HCT116 (cell line): Measurements from ENCODE around the gene MTRF1L. TPM values are rescaled to one million over a fixed set of nuclear protein-coding genes. Genes with fewer than 3 reads are reported as not detected.

ENCODE experiments used
- ATAC-seq: fragments of 200-7000 bp; cut with Tn5 transposase; 2 replicates; pipeline ENCODE4 v1.9.1; 2020; ENCODE audit warnings: mild to moderate bottlenecking, moderate library complexity
- Bru-seq: library from RNA; stranded (reverse); fragments of 400-500 nt; gene quantifications from one replicate; lab custom pipeline; 2021; lab: Mats Ljungman, UMichigan
- BruChase-seq, 2 experiments: library from RNA; stranded (reverse); fragments of 400-500 nt; gene quantifications; one replicate each; lab custom pipeline; 2021; lab: Mats Ljungman, UMichigan
- BruUV-seq: library from RNA; stranded (reverse); fragments of 400-500 nt; replicated peaks from 2 replicates; lab custom pipeline; 2021; lab: Mats Ljungman, UMichigan
- CTCF ChIA-PET: fragments of 300-600 bp; sonication (Branson Sonifier 250); formaldehyde crosslinking; loops from one replicate; lab custom pipeline; 2021; ENCODE audit warnings: antibody characterized with exemption; lab: Charles Lee
- POLR2A ChIA-PET: fragments of 300-600, 350-600 bp; sonication (Branson Sonifier 250); formaldehyde crosslinking; loops from one replicate; lab custom pipeline; 2021; ENCODE audit warnings: antibody characterized with exemption; lab: Charles Lee
- RAD21 ChIA-PET, 2 experiments: fragments of 300-600 bp; sonication (Branson Sonifier 250); formaldehyde crosslinking; loops; one replicate each; lab custom pipeline; 2023; ENCODE audit warnings: low total read pairs in 2 of 2; ENCODE audit not compliant: uncharacterized antibody in 2 of 2, unreplicated experiment in 2 of 2, low non-redundant PET in 1 of 2; lab: Charles Lee
- DNase-seq: peaks from one replicate; pipeline ENCODE4 v3.0.0-alpha.2; 2010; ENCODE audit warnings: low read depth, low spot score
- H2AFZ ChIP-seq: fragments of 200-600 bp; shearing (Covaris generic), sonication (generic); 2 replicates; pipeline ENCODE4 v1.6.1; 2017; ENCODE audit warnings: low read depth, mixed run types, mixed read lengths, antibody characterized with exemption, low read length; ENCODE audit not compliant: poor library complexity, severe bottlenecking
- H3K27ac ChIP-seq: 2 replicates; pipeline ENCODE4 v1.5.1; 2012; ENCODE audit warnings: low read depth, low read length
- H3K27me3 ChIP-seq: fragments of 200-600 bp; sonication (generic); 2 replicates; pipeline ENCODE4 v1.6.1; 2016; ENCODE audit warnings: mixed run types, low read length, mixed read lengths; ENCODE audit not compliant: insufficient read depth
- H3K36me3 ChIP-seq, 2 experiments: fragments of 200-500 bp in 1 of 2; fragments of 200-600 bp in 1 of 2; sonication (Bioruptor generic) in 1 of 2; sonication (generic) in 1 of 2; 2 replicates each; pipeline versions ENCODE4 v1.5.1 to v1.6.1; 2014 to 2016; ENCODE audit warnings: low read length in 2 of 2, inconsistent platforms in 1 of 2, mixed read lengths in 1 of 2, mixed run types in 1 of 2; ENCODE audit not compliant: insufficient read depth in 2 of 2, control insufficient read depth in 1 of 2
- H3K4me1 ChIP-seq, 2 experiments: fragments of 200-600 bp in 1 of 2; sonication (generic) in 1 of 2; 2 replicates each; pipeline versions ENCODE4 v1.5.1 to v1.6.1; 2012 to 2017; ENCODE audit warnings: low read length in 2 of 2, inconsistent platforms in 1 of 2, mild to moderate bottlenecking in 1 of 2, mixed read lengths in 1 of 2, mixed run types in 1 of 2, moderate library complexity in 1 of 2; ENCODE audit not compliant: insufficient read depth in 2 of 2, control insufficient read depth in 1 of 2
- H3K4me2 ChIP-seq: fragments of 200-600 bp; sonication (generic); 2 replicates; pipeline ENCODE4 v1.6.1; 2017; ENCODE audit warnings: mixed run types, low read length, mixed read lengths
- H3K4me3 ChIP-seq, 2 experiments: fragments of 200-600 bp in 1 of 2; sonication (generic) in 1 of 2; replicated peaks in 1 of 2; 2 replicates each; pipeline ENCODE4 v1.5.1; 2011 to 2016; ENCODE audit warnings: low read length in 2 of 2, control low read depth in 1 of 2, low read depth in 1 of 2, mild to moderate bottlenecking in 1 of 2, mixed read lengths in 1 of 2, mixed run types in 1 of 2
- H3K79me2 ChIP-seq: fragments of 200-600 bp; sonication (generic); 2 replicates; pipeline ENCODE4 v1.6.1; 2017; ENCODE audit warnings: mild to moderate bottlenecking, mixed run types, low read length, moderate library complexity, mixed read lengths; ENCODE audit not compliant: insufficient read depth
- H3K9ac ChIP-seq: fragments of 200-600 bp; sonication (generic); 2 replicates; pipeline ENCODE4 v1.6.1; 2016; ENCODE audit warnings: low read length, mixed read lengths
- H3K9me2 ChIP-seq: fragments of 200-600 bp; sonication (generic), shearing (Covaris generic); 2 replicates; pipeline ENCODE4 v1.6.1; 2017; ENCODE audit warnings: mixed run types, mild to moderate bottlenecking, moderate library complexity; ENCODE audit not compliant: insufficient read depth
- H3K9me3 ChIP-seq, 2 experiments: fragments of 200-500 bp in 1 of 2; fragments of 200-600 bp in 1 of 2; sonication (Bioruptor generic) in 1 of 2; sonication (generic) in 1 of 2; 2 replicates each; pipeline ENCODE4 v1.6.1; 2014 to 2017; ENCODE audit warnings: low read length in 2 of 2, mixed read lengths in 2 of 2, inconsistent platforms in 1 of 2, low read depth in 1 of 2, mild to moderate bottlenecking in 1 of 2, mixed run types in 1 of 2, moderate library complexity in 1 of 2; ENCODE audit not compliant: control insufficient read depth in 1 of 2, insufficient read depth in 1 of 2
- H4K20me1 ChIP-seq: fragments of 200-600 bp; sonication (generic), shearing (Covaris generic); 2 replicates; pipeline ENCODE4 v1.6.1; 2017; ENCODE audit warnings: mixed run types, mild to moderate bottlenecking, moderate library complexity; ENCODE audit not compliant: insufficient read depth
- CBX3 ChIP-seq: IDR thresholded peaks from 2 replicates; pipeline ENCODE4 v1.6.1; 2012; ENCODE audit warnings: low read depth
- EZH2 ChIP-seq: fragments of 200-600 bp; sonication (generic); IDR thresholded peaks from 2 replicates; pipeline ENCODE4 v1.6.1; 2017; ENCODE audit warnings: antibody characterized with exemption, mixed run types
- FOSL1 ChIP-seq: IDR thresholded peaks from 2 replicates; pipeline ENCODE4 v1.6.1; 2012; ENCODE audit warnings: low read depth
- JUND ChIP-seq: IDR thresholded peaks from 2 replicates; pipeline ENCODE4 v1.6.1; 2012
- POLR2A ChIP-seq: IDR thresholded peaks from 2 replicates; pipeline ENCODE4 v1.7.0; 2011; ENCODE audit warnings: borderline replicate concordance; ENCODE audit not compliant: insufficient read depth, insufficient read length; ENCODE audit errors: extremely low read depth
- POLR2AphosphoS5 ChIP-seq: IDR thresholded peaks from 2 replicates; pipeline ENCODE4 v1.6.1; 2011; ENCODE audit warnings: mild to moderate bottlenecking, low read depth, low read length, moderate library complexity
- RAD21 ChIP-seq: IDR thresholded peaks from 2 replicates; pipeline ENCODE4 v1.6.1; 2012; ENCODE audit warnings: low read depth, mild to moderate bottlenecking
- SP1 ChIP-seq: IDR thresholded peaks from 2 replicates; pipeline ENCODE4 v1.6.1; 2012; ENCODE audit warnings: low read depth
- TCF7L2 ChIP-seq: IDR thresholded peaks from 2 replicates; pipeline ENCODE4 v1.7.0; 2011; ENCODE audit warnings: borderline replicate concordance, inconsistent platforms; ENCODE audit not compliant: insufficient read depth, insufficient read length; ENCODE audit errors: extremely low read depth
- ZNF274 ChIP-seq: fragments of 200-500 bp; sonication (Bioruptor generic); IDR thresholded peaks from 2 replicates; pipeline ENCODE4 v1.6.1; 2014; ENCODE audit warnings: mild to moderate bottlenecking, low read depth, low read length, inconsistent platforms
- intact Hi-C: fragments of 100-400 bp; cut with micrococcal nuclease; formaldehyde crosslinking; loops from 2 replicates; pipeline ENCODE4 v1.10.0; 2022
- long read RNA-seq: library from polyadenylated mRNA; unstranded; transcript quantifications from one replicate; pipeline ENCODE4 v2.0.0, GENCODE V29; 2021; ENCODE audit not compliant: unreplicated experiment
- polyA plus RNA-seq: library from polyadenylated mRNA; unstranded; fragments of >200 nt; gene quantifications from 2 replicates; pipeline ENCODE4 v1.2.1, GENCODE V29; 2012; ENCODE audit warnings: missing spikeins
- total RNA-seq: library from RNA; stranded (reverse); gene quantifications from one replicate; pipeline ENCODE4 v1.2.1, GENCODE V29; 2021; ENCODE audit not compliant: unreplicated experiment
- TF ChIP-seq, protein P1 (sequence below): IDR thresholded peaks from 2 replicates; pipeline ENCODE4 v1.6.1; 2012; ENCODE audit warnings: low read depth
- TF ChIP-seq, protein P2 (sequence below): IDR thresholded peaks from 2 replicates; pipeline ENCODE4 v1.6.1; 2011; ENCODE audit warnings: mild to moderate bottlenecking, low read length, moderate library complexity; ENCODE audit not compliant: insufficient replicate concordance; ENCODE audit errors: extremely low read depth
- TF ChIP-seq, protein P3 (sequence below): IDR thresholded peaks from 2 replicates; pipeline ENCODE4 v1.6.1; 2012

Gene MTRF1L, protein sequence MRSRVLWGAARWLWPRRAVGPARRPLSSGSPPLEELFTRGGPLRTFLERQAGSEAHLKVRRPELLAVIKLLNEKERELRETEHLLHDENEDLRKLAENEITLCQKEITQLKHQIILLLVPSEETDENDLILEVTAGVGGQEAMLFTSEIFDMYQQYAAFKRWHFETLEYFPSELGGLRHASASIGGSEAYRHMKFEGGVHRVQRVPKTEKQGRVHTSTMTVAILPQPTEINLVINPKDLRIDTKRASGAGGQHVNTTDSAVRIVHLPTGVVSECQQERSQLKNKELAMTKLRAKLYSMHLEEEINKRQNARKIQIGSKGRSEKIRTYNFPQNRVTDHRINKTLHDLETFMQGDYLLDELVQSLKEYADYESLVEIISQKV
- total RNA-seq (26.2 TPM), Bru-seq, nascent RNA (percentile 93 among the genes with signal in this experiment), BruChase-seq, experiment 1, labeled RNA remaining after a 6-hour chase (percentile 82 among the genes with signal in this experiment), BruChase-seq, experiment 2, labeled RNA remaining after a 2-hour chase (percentile 72 among the genes with signal in this experiment)
- 7.7 and 15.9 TPM in 2 replicates for polyA plus RNA-seq
- long read RNA-seq, transcript MTRF1L-203 (7 exons, 3,676 nt) = major isoform, 33 of 110 reads
- long read RNA-seq, transcript MTRF1L-208 (7 exons, 3,651 nt) = minor isoform, 23 of 110 reads
- long read RNA-seq, transcript MTRF1L-201 (6 exons, 3,431 nt) = minor isoform, 5 of 110 reads
- long read RNA-seq, transcript MTRF1L-202 (6 exons, 3,539 nt) = minor isoform, 13 of 110 reads
- long read RNA-seq, partial matches to known transcripts = 6 of 110 reads
- long read RNA-seq, other reads (novel, unspliced or antisense) = 25 of 110 reads

GRCh38 chr6:153002613-153003365, at the start of gene MTRF1L:
Gene MTRF1L (minus strand): TSS chr6:153002709. CDS start chr6:153002685, 24 bp downstream.
- Histone ChIP-seq H3K27me3 (no peaks in the 10 kb centered on the region), H2AFZ (peak within 1 kb of the TSS; percentile 13), H3K27ac (peak within 1 kb of the TSS; percentile 70), H3K79me2 (peaks cover 58% of the 10 kb centered on the region), H3K9ac (peak within 1 kb of the TSS; percentile 90), H3K36me3 (peaks cover 6 to 15% of the 10 kb centered on the region in 2 experiments; a peak in 2 of 4 replicates), H3K9me3 (no peaks in the 10 kb centered on the region), H3K4me3 (peak within 1 kb of the TSS; percentile 94 to 99), H4K20me1 (peaks cover 12% of the 10 kb centered on the region; the same call in 1 of the 2 replicates), H3K4me1 (peaks cover 11 to 27% of the 10 kb centered on the region in 2 experiments), H3K9me2 (no peaks in the 10 kb centered on the region), H3K4me2 (peak within 1 kb of the TSS; percentile 91)
- ChIA-PET POLR2A (interaction anchor here (1.1 kb wide), 1 partner anchor 20 kb away, joined by 3 read pairs; the partner anchor contains the start of gene FBXO5), CTCF (no interaction called here), RAD21 (interaction anchor here in 1 of 2 experiments (0.6 kb wide), 1 partner anchor 346 kb away, joined by 4 read pairs; no protein-coding TSS in a partner anchor)
- intact Hi-C loops = no loop called here
- peak; percentile 93 for ATAC-seq
- peak; percentile 94 for DNase-seq
- BruUV-seq = TSS peak; percentile 87
- no peak for TF ChIP-seq FOSL1
- TF ChIP-seq, protein P1, sequence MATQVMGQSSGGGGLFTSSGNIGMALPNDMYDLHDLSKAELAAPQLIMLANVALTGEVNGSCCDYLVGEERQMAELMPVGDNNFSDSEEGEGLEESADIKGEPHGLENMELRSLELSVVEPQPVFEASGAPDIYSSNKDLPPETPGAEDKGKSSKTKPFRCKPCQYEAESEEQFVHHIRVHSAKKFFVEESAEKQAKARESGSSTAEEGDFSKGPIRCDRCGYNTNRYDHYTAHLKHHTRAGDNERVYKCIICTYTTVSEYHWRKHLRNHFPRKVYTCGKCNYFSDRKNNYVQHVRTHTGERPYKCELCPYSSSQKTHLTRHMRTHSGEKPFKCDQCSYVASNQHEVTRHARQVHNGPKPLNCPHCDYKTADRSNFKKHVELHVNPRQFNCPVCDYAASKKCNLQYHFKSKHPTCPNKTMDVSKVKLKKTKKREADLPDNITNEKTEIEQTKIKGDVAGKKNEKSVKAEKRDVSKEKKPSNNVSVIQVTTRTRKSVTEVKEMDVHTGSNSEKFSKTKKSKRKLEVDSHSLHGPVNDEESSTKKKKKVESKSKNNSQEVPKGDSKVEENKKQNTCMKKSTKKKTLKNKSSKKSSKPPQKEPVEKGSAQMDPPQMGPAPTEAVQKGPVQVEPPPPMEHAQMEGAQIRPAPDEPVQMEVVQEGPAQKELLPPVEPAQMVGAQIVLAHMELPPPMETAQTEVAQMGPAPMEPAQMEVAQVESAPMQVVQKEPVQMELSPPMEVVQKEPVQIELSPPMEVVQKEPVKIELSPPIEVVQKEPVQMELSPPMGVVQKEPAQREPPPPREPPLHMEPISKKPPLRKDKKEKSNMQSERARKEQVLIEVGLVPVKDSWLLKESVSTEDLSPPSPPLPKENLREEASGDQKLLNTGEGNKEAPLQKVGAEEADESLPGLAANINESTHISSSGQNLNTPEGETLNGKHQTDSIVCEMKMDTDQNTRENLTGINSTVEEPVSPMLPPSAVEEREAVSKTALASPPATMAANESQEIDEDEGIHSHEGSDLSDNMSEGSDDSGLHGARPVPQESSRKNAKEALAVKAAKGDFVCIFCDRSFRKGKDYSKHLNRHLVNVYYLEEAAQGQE = no peak
- no peak for TF ChIP-seq JUND
- TF ChIP-seq, protein P2, sequence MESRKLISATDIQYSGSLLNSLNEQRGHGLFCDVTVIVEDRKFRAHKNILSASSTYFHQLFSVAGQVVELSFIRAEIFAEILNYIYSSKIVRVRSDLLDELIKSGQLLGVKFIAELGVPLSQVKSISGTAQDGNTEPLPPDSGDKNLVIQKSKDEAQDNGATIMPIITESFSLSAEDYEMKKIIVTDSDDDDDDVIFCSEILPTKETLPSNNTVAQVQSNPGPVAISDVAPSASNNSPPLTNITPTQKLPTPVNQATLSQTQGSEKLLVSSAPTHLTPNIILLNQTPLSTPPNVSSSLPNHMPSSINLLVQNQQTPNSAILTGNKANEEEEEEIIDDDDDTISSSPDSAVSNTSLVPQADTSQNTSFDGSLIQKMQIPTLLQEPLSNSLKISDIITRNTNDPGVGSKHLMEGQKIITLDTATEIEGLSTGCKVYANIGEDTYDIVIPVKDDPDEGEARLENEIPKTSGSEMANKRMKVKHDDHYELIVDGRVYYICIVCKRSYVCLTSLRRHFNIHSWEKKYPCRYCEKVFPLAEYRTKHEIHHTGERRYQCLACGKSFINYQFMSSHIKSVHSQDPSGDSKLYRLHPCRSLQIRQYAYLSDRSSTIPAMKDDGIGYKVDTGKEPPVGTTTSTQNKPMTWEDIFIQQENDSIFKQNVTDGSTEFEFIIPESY = peak; percentile 96
- TF ChIP-seq, protein P3, sequence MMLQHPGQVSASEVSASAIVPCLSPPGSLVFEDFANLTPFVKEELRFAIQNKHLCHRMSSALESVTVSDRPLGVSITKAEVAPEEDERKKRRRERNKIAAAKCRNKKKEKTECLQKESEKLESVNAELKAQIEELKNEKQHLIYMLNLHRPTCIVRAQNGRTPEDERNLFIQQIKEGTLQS = no peak
- no peak for TF ChIP-seq CBX3
- no peak for TF ChIP-seq POLR2A
- no peak for TF ChIP-seq RAD21
- TF ChIP-seq ZNF274 = no peak
- no peak for TF ChIP-seq TCF7L2
- TF ChIP-seq SP1 = peak; percentile 66
- TF ChIP-seq EZH2 = no peak
- peak; percentile 67 for TF ChIP-seq POLR2AphosphoS5
